GM20000 (cell line): ENCODE data around the gene PPFIBP2.
"Not testable (repeated sequence)": the region's sequence is repeated elsewhere in the genome, so short reads cannot be mapped to it uniquely, and the experiment has no call there.

ENCODE experiments used
- DNase-seq: peaks from one replicate; pipeline ENCODE4 v3.0.0; 2012; ENCODE audit warnings: low spot score
- CTCF ChIP-seq: IDR thresholded peaks from 2 replicates; pipeline ENCODE4 v1.5.1; 2012; ENCODE audit warnings: mild to moderate bottlenecking, control low read depth; ENCODE audit errors: extremely low read depth, missing control alignments

PPFIBP2 gene

DNA sequence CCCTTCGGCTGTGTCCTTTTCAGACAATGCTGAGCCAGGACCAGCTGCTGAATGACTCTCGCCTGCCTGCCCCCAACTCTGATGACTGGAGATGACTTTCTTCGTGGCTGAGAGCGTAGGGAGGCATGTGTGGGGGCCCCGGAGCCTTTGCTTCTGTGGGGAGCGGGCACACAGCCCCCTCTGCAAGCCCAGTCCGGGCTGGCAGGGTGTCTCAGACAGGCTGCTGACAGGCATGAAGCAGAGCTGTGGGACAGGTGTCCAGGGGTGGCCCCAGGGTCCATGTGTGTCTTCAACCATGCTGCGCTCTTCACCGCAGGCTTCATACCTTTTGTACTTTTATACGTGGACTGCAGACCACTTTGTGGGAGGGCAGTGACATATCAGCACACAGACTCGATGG lies 142.9 kb downstream of the PPFIBP2 start:
- TF ChIP-seq CTCF, result no peak
- no peak for DNase-seq

GRCh38 chr11:7657306-7658025 lies 143.7 kb downstream of the PPFIBP2 start:
- DNase-seq, result peak; percentile 36
- peak; percentile 32 for TF ChIP-seq CTCF

DNA sequence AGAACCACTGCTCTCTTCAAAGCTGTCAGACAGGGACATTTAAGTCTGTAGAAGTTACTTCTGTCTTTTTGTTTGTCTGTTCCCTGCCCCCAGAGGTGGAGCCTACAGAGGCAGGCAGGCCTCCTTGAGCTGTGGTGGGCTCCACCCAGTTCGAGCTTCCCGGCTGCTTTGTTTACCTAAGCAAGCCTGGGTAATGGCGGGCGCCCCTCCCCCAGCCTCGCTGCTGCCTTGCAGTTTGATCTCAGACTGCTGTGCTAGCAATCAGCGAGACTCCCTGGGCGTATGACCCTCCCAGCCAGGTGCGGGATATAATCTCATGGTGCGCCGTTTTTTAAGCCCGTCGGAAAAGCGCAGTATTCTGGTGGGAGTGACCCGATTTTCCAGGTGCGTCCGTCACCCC lies 149.7 kb downstream of the PPFIBP2 start:
- DNase-seq, result not testable (repeated sequence)

DNA sequence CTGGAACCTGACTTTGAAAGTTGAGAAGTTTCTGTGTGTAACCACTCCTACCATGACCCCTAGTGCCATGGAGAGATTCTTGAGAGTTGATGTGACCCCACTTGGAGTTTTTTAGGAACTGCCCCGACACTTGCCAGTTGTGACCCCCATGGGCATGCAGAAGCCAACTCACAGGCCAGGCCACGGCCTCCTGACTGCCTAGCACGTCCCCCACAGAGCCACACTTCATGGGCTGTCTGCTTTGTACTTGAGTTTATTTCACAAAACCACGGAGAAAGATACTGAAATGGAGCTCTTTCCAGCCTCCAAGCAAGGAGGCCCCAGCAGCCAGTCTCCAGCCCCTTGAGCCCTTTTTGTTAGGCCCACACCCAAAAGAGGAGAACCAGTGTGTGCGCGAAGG lies 151.1 kb downstream of the PPFIBP2 start:
- TF ChIP-seq CTCF, result no peak
- DNase-seq, result no peak

- peak; percentile 97 for TF ChIP-seq CTCF
- peak; percentile 90 for DNase-seq
Measured at GRCh38 chr11:7665473-7666291, 151.9 kb downstream of the PPFIBP2 start.

GRCh38 chr11:7666292-7666866 lies 152.6 kb downstream of the PPFIBP2 start:
- TF ChIP-seq CTCF, result no peak
- no peak for DNase-seq

GRCh38 chr11:7667460-7667859 lies 153.7 kb downstream of the PPFIBP2 start:
- no peak for TF ChIP-seq CTCF
- no peak for DNase-seq

GRCh38 chr11:7668464-7668863 lies 154.7 kb downstream of the PPFIBP2 start:
- no peak for DNase-seq
- no peak for TF ChIP-seq CTCF
